NCI-H146 treated with DMSO at 0.1 percent for 48 hours (cell line): ENCODE data around the gene ANGPTL5.
"Not testable (repeated sequence)": the region's sequence is repeated elsewhere in the genome, so short reads cannot be mapped to it uniquely, and the experiment has no call there.

Source experiments
- DNase-seq: peaks from one replicate; lab custom pipeline; 2025; ENCODE audit not compliant: unreplicated experiment; lab: John Stamatoyannopoulos, UW

The ANGPTL5 gene

GRCh38 chr11:101916422-101916821 lies at the start of gene ANGPTL5:
Gene ANGPTL5 (minus strand): TSS chr11:101916522. CDS start chr11:101907909, 8,613 bp downstream.
- no peak for DNase-seq

- not testable (repeated sequence) for DNase-seq
Measured at GRCh38 chr11:101964200-101964599, 47.9 kb upstream of the ANGPTL5 start.

DNA sequence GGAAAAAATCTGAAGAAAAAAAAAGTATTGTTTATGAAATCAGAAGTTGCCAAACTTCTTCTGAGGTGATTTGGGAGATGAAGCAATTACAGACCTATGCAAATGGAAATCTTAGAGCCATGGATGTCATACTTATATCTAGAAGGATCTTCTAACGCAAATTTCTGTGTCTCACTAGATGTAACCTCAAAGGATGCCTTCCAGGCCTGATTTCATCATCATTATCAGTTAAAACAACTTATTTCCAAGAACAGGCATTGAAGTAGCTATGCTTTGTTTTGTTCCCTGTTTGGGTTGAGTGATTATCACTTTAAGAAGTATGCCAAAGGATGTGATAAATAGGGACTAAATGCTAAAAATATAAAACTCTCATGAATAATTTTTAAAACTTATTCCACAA lies 43.9 kb upstream of the ANGPTL5 start:
- no peak for DNase-seq

- no peak for DNase-seq
Measured at GRCh38 chr11:101955701-101956100, 39.4 kb upstream of the ANGPTL5 start.

- DNase-seq = no peak
Measured at GRCh38 chr11:101955278-101955677, 39.0 kb upstream of the ANGPTL5 start.

DNA sequence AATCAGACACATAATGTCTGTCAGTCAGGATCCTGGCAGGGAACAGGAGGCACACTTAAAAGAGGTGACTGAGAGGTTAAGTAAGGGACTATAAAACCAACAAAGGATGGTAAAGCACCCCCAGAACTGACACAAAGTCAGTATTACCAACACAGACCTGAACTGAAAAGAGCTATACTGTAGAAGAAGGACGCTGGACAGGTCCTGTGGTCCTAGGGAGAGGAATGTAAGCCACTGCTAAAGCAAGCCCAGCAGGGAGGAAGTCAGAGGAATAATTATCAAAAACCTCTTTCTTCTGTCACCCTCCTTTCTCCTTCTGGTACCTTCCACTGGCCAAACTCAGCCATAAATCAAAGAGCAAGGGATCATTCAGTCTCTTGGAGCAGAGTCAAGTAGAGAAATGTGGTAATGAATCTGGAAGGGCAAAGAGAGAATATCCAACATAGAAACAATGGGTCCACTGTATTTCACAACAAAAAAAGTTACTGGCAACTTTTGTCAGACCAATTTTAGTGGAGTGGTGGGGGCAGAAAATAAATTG lies 33.4 kb upstream of the ANGPTL5 start:
- DNase-seq = no peak

DNA sequence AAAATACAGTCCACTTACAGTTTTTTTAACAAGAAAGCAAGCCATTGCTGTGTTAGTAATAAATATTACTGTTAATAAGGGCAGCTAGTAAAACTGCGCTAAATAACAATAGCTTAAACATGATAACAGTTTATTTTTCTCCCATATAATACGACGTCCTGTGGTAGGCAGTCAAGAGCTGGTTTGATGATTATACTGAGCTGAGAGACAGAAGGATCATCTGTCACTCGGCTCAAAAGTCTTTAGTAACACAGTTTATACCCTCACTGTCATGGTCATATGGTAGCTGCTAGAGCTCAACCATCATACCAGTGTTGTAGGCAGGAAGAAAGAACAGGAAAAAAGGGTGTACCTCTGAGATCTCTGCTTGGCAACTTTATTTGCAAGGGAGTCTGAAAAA lies 29.1 kb upstream of the ANGPTL5 start:
- no peak for DNase-seq

- no peak for DNase-seq
Measured at GRCh38 chr11:101944923-101945322, 28.6 kb upstream of the ANGPTL5 start.

DNA sequence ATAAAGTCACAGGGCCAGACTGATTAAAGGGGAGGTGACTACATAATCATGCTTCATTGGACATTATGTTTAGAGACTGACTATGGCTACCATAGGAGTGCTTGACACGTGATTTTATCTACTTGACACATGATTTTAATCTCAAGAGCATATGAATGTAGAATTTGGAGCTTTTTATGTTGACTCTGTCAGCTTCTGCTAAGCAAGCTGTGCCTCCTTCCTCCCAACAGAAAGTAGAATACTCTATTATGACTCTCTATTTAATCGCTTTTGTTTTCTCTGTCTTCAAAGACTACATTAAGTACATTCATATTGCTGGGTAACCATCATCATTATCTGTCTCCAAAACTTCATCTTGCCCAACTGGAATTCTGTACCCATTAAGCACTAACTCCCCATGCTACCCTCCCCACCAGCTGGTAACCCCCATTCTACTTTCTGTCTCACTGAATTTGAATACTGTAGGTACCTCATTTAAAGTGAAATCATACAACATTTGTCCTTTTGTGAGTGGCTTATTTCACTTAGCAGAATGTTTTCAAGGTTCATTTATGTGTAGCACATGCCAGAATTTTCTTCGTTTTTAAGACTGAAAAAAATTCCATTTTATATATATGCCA lies 24.7 kb upstream of the ANGPTL5 start:
- no peak for DNase-seq

- DNase-seq = no peak
Measured at GRCh38 chr11:101931692-101932091, 15.4 kb upstream of the ANGPTL5 start.

GRCh38 chr11:101929294-101929915 lies 13.1 kb upstream of the ANGPTL5 start:
- DNase-seq = no peak

DNA sequence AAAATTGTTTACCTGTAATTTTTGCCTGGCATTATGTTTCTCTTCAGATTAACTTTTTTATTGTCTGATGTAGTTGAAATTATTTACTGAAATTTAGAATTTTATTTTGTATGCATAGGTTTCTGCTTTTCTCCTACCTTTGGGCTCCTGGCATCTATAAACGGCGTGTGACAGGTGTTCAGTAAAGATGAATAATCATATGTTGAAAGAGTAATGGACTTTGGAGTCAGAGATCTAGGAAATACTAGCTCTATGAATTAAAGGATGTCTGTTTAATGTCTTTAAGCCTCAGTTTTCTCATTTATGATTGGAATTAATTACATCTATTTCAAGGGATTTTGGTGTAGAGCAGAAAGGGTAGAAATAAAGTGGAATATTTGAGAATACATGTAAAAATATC lies 7.2 kb upstream of the ANGPTL5 start:
- no peak for DNase-seq

- no peak for DNase-seq
Measured at GRCh38 chr11:101920992-101921391, 4.7 kb upstream of the ANGPTL5 start.

DNA sequence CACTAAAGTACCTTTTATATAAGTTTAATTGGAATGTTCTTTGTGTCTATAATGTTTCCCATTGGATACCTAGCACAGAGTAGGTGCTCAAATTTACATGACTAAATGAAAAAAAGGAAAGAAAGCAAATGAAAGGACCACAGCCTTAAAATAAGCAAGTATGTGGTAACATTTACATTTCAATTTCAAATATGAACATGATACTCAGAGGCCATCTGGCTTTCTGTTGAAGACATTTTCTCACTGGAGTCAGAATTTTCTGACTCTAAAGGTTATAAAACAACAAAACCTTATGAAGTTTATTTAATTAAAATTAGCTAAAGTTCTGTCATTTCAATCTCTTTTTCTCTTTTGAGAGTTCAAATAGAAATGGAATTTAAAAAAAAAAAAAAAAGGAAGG lies 904 bp upstream of the ANGPTL5 start:
- DNase-seq = no peak

GRCh38 chr11:101915791-101916291 lies 481 bp downstream of the ANGPTL5 start:
- DNase-seq = no peak

GRCh38 chr11:101914738-101915426 lies 1.4 kb downstream of the ANGPTL5 start, which contains the start of gene CEP126:
Gene CEP126 (plus strand): TSS chr11:101915010. CDS start chr11:101915285, 275 bp downstream.
- DNase-seq = peak; percentile 89

GRCh38 chr11:101914341-101914737 lies 2.0 kb downstream of the ANGPTL5 start:
- no peak for DNase-seq

DNA sequence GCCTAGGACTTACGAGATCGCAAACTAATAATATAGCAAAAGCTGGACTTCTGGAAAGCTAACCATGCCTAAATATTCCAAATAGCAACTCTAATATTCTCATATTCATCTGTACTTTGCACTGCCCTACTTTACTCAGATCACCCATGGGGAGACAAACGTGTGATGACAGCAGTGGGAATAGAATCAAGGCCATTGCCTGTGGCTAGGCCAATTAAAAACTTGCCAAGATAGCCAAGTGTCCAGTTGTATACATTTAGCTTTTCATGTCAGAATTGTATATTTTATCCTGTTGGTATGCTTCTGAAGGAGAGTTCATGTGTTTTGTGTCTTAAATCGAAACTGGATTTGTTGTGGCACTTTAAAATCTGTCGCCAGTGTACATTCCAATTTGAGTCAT lies 2.7 kb downstream of the ANGPTL5 start:
- DNase-seq = no peak

DNA sequence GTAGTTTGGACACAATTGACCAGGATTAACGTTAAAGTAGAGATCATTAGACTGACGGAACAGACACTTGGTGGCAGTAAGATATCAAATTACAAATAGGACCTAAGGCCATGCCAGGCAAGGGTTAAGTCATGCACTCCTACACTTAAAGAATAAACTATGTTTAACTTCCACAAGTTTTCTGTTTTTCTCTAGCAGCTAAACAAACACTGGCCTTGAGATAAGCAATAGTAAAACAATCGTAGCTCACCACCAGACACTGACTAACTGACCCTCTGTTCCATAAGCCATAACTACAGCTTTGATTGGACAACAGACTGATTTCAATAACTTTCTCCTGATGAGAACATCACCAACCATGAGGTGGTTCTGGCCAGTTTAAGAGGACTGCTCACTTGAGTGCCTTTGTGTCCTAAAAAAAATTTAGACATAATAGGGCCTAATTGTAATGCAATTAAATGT lies 3.5 kb downstream of the ANGPTL5 start:
- DNase-seq = no peak

DNA sequence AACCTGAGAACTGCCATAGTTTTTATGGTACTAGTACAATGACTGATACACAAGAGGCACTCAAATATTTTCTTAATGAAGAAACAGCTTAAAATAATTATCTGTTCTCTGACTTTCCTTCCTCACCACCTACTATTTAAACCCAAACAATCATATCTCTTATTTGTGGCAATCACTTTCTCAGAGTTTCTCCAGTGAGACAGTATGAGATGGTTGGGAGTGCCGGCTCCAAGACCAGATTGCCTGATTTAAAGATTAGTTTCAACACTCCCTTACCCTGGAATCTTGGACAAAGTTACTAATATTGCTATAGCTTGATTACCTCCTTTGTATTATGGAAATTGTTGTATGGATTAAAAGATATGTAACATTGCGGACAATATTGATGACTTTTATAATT lies 7.2 kb downstream of the ANGPTL5 start:
- DNase-seq = no peak

- DNase-seq = no peak
Measured at GRCh38 chr11:101907815-101908214, 8.5 kb downstream of the ANGPTL5 start.

GRCh38 chr11:101894505-101894904 lies 21.8 kb downstream of the ANGPTL5 start:
- no peak for DNase-seq
